ENCODE results near the gene SNAI3. TPM values are rescaled to one million over a fixed set of nuclear protein-coding genes. Genes with fewer than 3 reads are reported as not detected.

Gene SNAI3
- total and polyA plus RNA-seq, 4 donors, result 1.1 to 3.8 (median 2.9) TPM

GRCh38 chr16:88687676-88688012, 1.3 kb upstream of the SNAI3 start:
- Histone ChIP-seq H3K27ac (ENCODE audit: low read depth in 1 of 2, low read length in 1 of 2) (no peak overlapping the region), H3K9me3 (ENCODE audit: control insufficient read depth in 4 of 4, insufficient read depth in 3 of 4, low read length in 3 of 4) (no peaks in the 10 kb centered on the region), H3K36me3 (ENCODE audit: control insufficient read depth in 4 of 4, insufficient read depth in 4 of 4, low read length in 4 of 4) (no peaks in the 10 kb centered on the region), H3K27me3 (ENCODE audit: control insufficient read depth in 3 of 3, insufficient read depth in 3 of 3, low read length in 2 of 3) (peaks cover 0 to 46% (median 37%) of the 10 kb centered on the region in 3 donors), H3K4me3 (no peak overlapping the region), H3K9ac (ENCODE audit: insufficient read depth in 1 of 2, low read length in 2 of 2) (no peak overlapping the region), H3K4me1 (ENCODE audit: control insufficient read depth in 5 of 5, insufficient read depth in 5 of 5, low read length in 5 of 5) (peaks cover 0 to 10% (median 0%) of the 10 kb centered on the region in 5 donors)
- TF ChIP-seq CTCF (IDR thresholded peaks at IDR 0.05; ENCODE audit: control extremely low read depth, extremely low read depth), result no peak
- ATAC-seq (ENCODE audit: insufficient read depth, low FRiP score) (no peak), DNase-seq (no peak)
- WGBS, 2 donors, result 65 to 78% methylated on average over 3 of the region's 3 CpGs

- Histone ChIP-seq H3K9me3 (ENCODE audit: control insufficient read depth in 4 of 4, insufficient read depth in 3 of 4, low read length in 3 of 4) (no peaks in the 10 kb centered on the region), H3K9ac (ENCODE audit: insufficient read depth in 1 of 2, low read length in 2 of 2) (no peak overlapping the region), H3K27me3 (ENCODE audit: control insufficient read depth in 3 of 3, insufficient read depth in 3 of 3, low read length in 2 of 3) (peaks cover 0 to 46% (median 37%) of the 10 kb centered on the region in 3 donors), H3K4me3 (no peak overlapping the region), H3K4me1 (ENCODE audit: control insufficient read depth in 5 of 5, insufficient read depth in 5 of 5, low read length in 5 of 5) (peaks cover 0 to 10% (median 0%) of the 10 kb centered on the region in 5 donors), H3K27ac (ENCODE audit: low read depth in 1 of 2, low read length in 1 of 2) (no peak overlapping the region), H3K36me3 (ENCODE audit: control insufficient read depth in 4 of 4, insufficient read depth in 4 of 4, low read length in 4 of 4) (no peaks in the 10 kb centered on the region)
- no peak for TF ChIP-seq CTCF (IDR thresholded peaks at IDR 0.05; ENCODE audit: control extremely low read depth, extremely low read depth)
- DNase-seq, result no peak
- WGBS, 2 donors, result 70 to 84% methylated on average over 10 of the region's 10 CpGs
- no peak for ATAC-seq (ENCODE audit: insufficient read depth, low FRiP score)
Observed at GRCh38 chr16:88687254-88687576, 908 bp upstream of the SNAI3 start.

- Histone ChIP-seq H3K9me3 (ENCODE audit: control insufficient read depth in 4 of 4, insufficient read depth in 3 of 4, low read length in 3 of 4) (no peaks in the 10 kb centered on the region), H3K36me3 (ENCODE audit: control insufficient read depth in 4 of 4, insufficient read depth in 4 of 4, low read length in 4 of 4) (no peaks in the 10 kb centered on the region), H3K9ac (ENCODE audit: insufficient read depth in 1 of 2, low read length in 2 of 2) (no peak overlapping the region), H3K4me3 (peak overlapping the region; percentile 6), H3K27ac (ENCODE audit: low read depth in 1 of 2, low read length in 1 of 2) (peak overlapping the region; percentile 22 to 43), H3K27me3 (ENCODE audit: control insufficient read depth in 3 of 3, insufficient read depth in 3 of 3, low read length in 2 of 3) (peaks cover 0 to 50% (median 37%) of the 10 kb centered on the region in 3 donors), H3K4me1 (ENCODE audit: control insufficient read depth in 5 of 5, insufficient read depth in 5 of 5, low read length in 5 of 5) (peaks cover 0 to 10% (median 0%) of the 10 kb centered on the region in 5 donors)
- DNase-seq (no peak), ATAC-seq (ENCODE audit: insufficient read depth, low FRiP score) (peak; percentile 43)
- WGBS, 2 donors, result 1% methylated on average over 19 to 25 of the region's 25 CpGs
- no peak for TF ChIP-seq CTCF (IDR thresholded peaks at IDR 0.05; ENCODE audit: control extremely low read depth, extremely low read depth)
Observed at GRCh38 chr16:88686062-88686438, 257 bp downstream of the SNAI3 start.

Data from lung (tissue), 12 donors.